ENCODE measurements around the gene ENOSF1. TPM values are rescaled to one million over a fixed set of nuclear protein-coding genes. Genes with fewer than 3 reads are reported as not detected.
A peak's percentile ranks its signal among the peaks of the same experiment; 100 is the strongest.

The ENOSF1 gene
- total and polyA plus RNA-seq, 7 experiments from 2014 or later, result 12.2 to 137 (median 86.5) TPM

- Mint-ChIP-seq H3K9me3 (peaks cover 0 to 14% (median 5%) of the 10 kb centered on the region in 11 donors), H3K4me3 (peak overlapping the region; percentile 81 to 96 (median 83)), H3K36me3 (peaks cover 3 to 43% (median 4%) of the 10 kb centered on the region in 5 donors), H3K27me3 (peaks cover 0 to 43% (median 35%) of the 10 kb centered on the region in 5 donors), H3K27ac (peak overlapping the region in 1 of 9 donors; percentile 94), H3K4me1 (peaks cover 0 to 50% (median 10%) of the 10 kb centered on the region in 7 donors)
- Histone ChIP-seq H3K9me3 (ENCODE audit: control insufficient read depth in 2 of 3, low read length in 3 of 3) (no peaks in the 10 kb centered on the region), H3K27ac (ENCODE audit: low read depth, low read length) (no peak overlapping the region), H3K36me3 (ENCODE audit: control insufficient read depth in 2 of 3, insufficient read depth in 3 of 3, low read length in 3 of 3) (no peaks in the 10 kb centered on the region), H3K4me1 (ENCODE audit: control insufficient read depth in 2 of 2, insufficient read depth in 2 of 2, low read length in 2 of 2) (peaks cover 0 to 5% of the 10 kb centered on the region in 2 donors), H3K27me3 (ENCODE audit: control insufficient read depth in 2 of 2, insufficient read depth in 2 of 2, low read length in 2 of 2) (peaks cover 0 to 5% of the 10 kb centered on the region in 2 donors), H3K4me3 (ENCODE audit: low read length) (peak overlapping the region; percentile 79)
- POLR2A ChIA-PET, result interaction anchor here (0.6 kb wide), 1 partner anchor 160 kb away, joined by 3 read pairs; no protein-coding TSS in a partner anchor
- CTCF ChIA-PET, result no interaction called here
- ATAC-seq (peak; percentile 68), DNase-seq (peak in 3 of 9 donors; percentile 20 to 78 (median 31))
- intact Hi-C loops (cut with micrococcal nuclease), result loop anchor here in 1 of 2 donors (1.0 to 2.0 kb wide), 7 partner anchors 8 to 391 kb away; partner anchors contain the start of genes CLUL1 and YES1
These were observed 54.2 kb downstream of the ENOSF1 start for GRCh38 chr18:658001-658946.

- Histone ChIP-seq H3K36me3 (ENCODE audit: control insufficient read depth in 2 of 3, insufficient read depth in 3 of 3, low read length in 3 of 3) (no peaks in the 10 kb centered on the region), H3K27ac (ENCODE audit: low read depth, low read length) (no peak within 1 kb of the TSS), H3K27me3 (ENCODE audit: control insufficient read depth in 2 of 2, insufficient read depth in 2 of 2, low read length in 2 of 2) (peaks cover 0 to 5% of the 10 kb centered on the region in 2 donors), H3K9me3 (ENCODE audit: control insufficient read depth in 2 of 3, low read length in 3 of 3) (no peaks in the 10 kb centered on the region), H3K4me1 (ENCODE audit: control insufficient read depth in 2 of 2, insufficient read depth in 2 of 2, low read length in 2 of 2) (peaks cover 0 to 5% of the 10 kb centered on the region in 2 donors), H3K4me3 (ENCODE audit: low read length) (peak within 1 kb of the TSS; percentile 79)
- peaks cover 0 to 43% (median 35%) of the 10 kb centered on the region in 5 donors for H3K27me3 Mint-ChIP-seq
- peak within 1 kb of the TSS; percentile 81 to 96 (median 83) for H3K4me3 Mint-ChIP-seq
- H3K27ac Mint-ChIP-seq, result peak within 1 kb of the TSS in 2 of 9 donors; percentile 38 to 94
- intact Hi-C loops (cut with micrococcal nuclease), result loop anchor here in 1 of 2 donors (2.0 kb wide), 1 partner anchor 499 kb away; the partner anchor contains the start of gene USP14
- peak; percentile 67 for ATAC-seq
- ChIA-PET CTCF (no interaction called here), POLR2A (no interaction called here)
- peak in 7 of 9 donors; percentile 18 to 71 (median 25) for DNase-seq
- peaks cover 0 to 50% (median 10%) of the 10 kb centered on the region in 7 donors for H3K4me1 Mint-ChIP-seq
- H3K9me3 Mint-ChIP-seq, result peaks cover 0 to 14% (median 5%) of the 10 kb centered on the region in 11 donors
- peaks cover 3 to 41% (median 4%) of the 10 kb centered on the region in 5 donors for H3K36me3 Mint-ChIP-seq
These were observed 55.0 kb downstream of the ENOSF1 start, which contains the start of gene TYMS for GRCh38 chr18:657311-658000. TYMS (plus strand) TSS chr18:657653; CDS start chr18:657743, 90 bp downstream.

DNA sequence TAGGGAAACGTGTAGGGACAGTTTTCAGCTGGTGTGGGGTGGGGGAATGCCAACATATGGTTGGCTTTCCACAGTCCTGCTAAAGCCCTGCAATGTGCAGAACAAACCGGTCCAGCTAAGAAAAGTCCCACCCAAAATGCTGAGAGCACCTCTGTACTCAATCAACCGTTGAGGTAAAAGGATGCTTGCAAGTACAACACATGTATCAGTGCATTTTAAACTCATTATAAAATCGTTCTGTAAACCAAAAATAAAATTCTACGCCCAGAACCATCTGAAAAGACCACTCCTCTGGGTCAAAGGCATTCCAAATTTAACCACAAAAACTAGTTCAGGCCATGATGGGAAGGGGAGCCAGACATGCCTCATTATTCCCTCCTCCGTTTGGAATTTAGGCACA lies 57.0 kb downstream of the ENOSF1 start:
- ATAC-seq, result no peak

GRCh38 chr18:654601-655000 lies 57.8 kb downstream of the ENOSF1 start:
- Mint-ChIP-seq H3K27ac (no peak overlapping the region), H3K9me3 (peaks cover 0 to 5% (median 0%) of the 10 kb centered on the region in 11 donors), H3K27me3 (peaks cover 0 to 41% (median 38%) of the 10 kb centered on the region in 5 donors), H3K4me3 (no peak overlapping the region), H3K4me1 (peaks cover 6 to 40% (median 16%) of the 10 kb centered on the region in 7 donors), H3K36me3 (peaks cover 0 to 20% (median 4%) of the 10 kb centered on the region in 5 donors)
- H3K27me3 ChIP-seq (ENCODE audit: control insufficient read depth in 2 of 2, insufficient read depth in 2 of 2, low read length in 2 of 2), result peaks cover 0 to 5% of the 10 kb centered on the region in 2 donors
- H3K27ac ChIP-seq (ENCODE audit: low read depth, low read length), result no peak overlapping the region
- H3K36me3 ChIP-seq (ENCODE audit: control insufficient read depth in 2 of 3, insufficient read depth in 3 of 3, low read length in 3 of 3), result no peaks in the 10 kb centered on the region
- H3K4me1 ChIP-seq (ENCODE audit: control insufficient read depth in 2 of 2, insufficient read depth in 2 of 2, low read length in 2 of 2), result peaks cover 0 to 5% of the 10 kb centered on the region in 2 donors
- no peak for ATAC-seq
- ChIA-PET CTCF (no interaction called here), POLR2A (no interaction called here)
- no peaks in the 10 kb centered on the region for H3K9me3 ChIP-seq (ENCODE audit: control insufficient read depth in 2 of 3, low read length in 3 of 3)
- intact Hi-C loops (cut with micrococcal nuclease), result no loop called here
- no peak overlapping the region for H3K4me3 ChIP-seq (ENCODE audit: low read length)
- no peak for DNase-seq

More for the DNA sequence above, 57.0 kb downstream of the ENOSF1 start:
- H3K36me3 ChIP-seq (ENCODE audit: control insufficient read depth in 2 of 3, insufficient read depth in 3 of 3, low read length in 3 of 3), result no peaks in the 10 kb centered on the region
- H3K4me1 ChIP-seq (ENCODE audit: control insufficient read depth in 2 of 2, insufficient read depth in 2 of 2, low read length in 2 of 2), result peaks cover 0 to 5% of the 10 kb centered on the region in 2 donors
- intact Hi-C loops (cut with micrococcal nuclease), result no loop called here
- ChIA-PET CTCF (no interaction called here), POLR2A (no interaction called here)
- no peak overlapping the region for H3K4me3 ChIP-seq (ENCODE audit: low read length)
- H3K9me3 Mint-ChIP-seq, result peaks cover 0 to 5% (median 0%) of the 10 kb centered on the region in 11 donors
- peaks cover 0 to 48% (median 39%) of the 10 kb centered on the region in 5 donors for H3K27me3 Mint-ChIP-seq
- H3K36me3 Mint-ChIP-seq, result peaks cover 0 to 25% (median 4%) of the 10 kb centered on the region in 5 donors
- H3K27ac Mint-ChIP-seq, result peak overlapping the region in 1 of 9 donors; percentile 8
- H3K9me3 ChIP-seq (ENCODE audit: control insufficient read depth in 2 of 3, low read length in 3 of 3), result no peaks in the 10 kb centered on the region
- no peak for DNase-seq
- H3K4me3 Mint-ChIP-seq, result peak overlapping the region in 4 of 10 donors; percentile 4 to 49 (median 20)
- H3K27ac ChIP-seq (ENCODE audit: low read depth, low read length), result no peak overlapping the region
- peaks cover 0 to 5% of the 10 kb centered on the region in 2 donors for H3K27me3 ChIP-seq (ENCODE audit: control insufficient read depth in 2 of 2, insufficient read depth in 2 of 2, low read length in 2 of 2)
- H3K4me1 Mint-ChIP-seq, result peaks cover 4 to 44% (median 13%) of the 10 kb centered on the region in 7 donors

- peaks cover 0 to 5% (median 0%) of the 10 kb centered on the region in 11 donors for H3K9me3 Mint-ChIP-seq
- peaks cover 0 to 10% (median 4%) of the 10 kb centered on the region in 5 donors for H3K36me3 Mint-ChIP-seq
- no peak overlapping the region for H3K4me3 ChIP-seq (ENCODE audit: low read length)
- H3K27me3 ChIP-seq (ENCODE audit: control insufficient read depth in 2 of 2, insufficient read depth in 2 of 2, low read length in 2 of 2), result peaks cover 0 to under 1% of the 10 kb centered on the region in 2 donors
- no peak overlapping the region for H3K27ac ChIP-seq (ENCODE audit: low read depth, low read length)
- no peaks in the 10 kb centered on the region for H3K4me1 ChIP-seq (ENCODE audit: control insufficient read depth in 2 of 2, insufficient read depth in 2 of 2, low read length in 2 of 2)
- peaks cover 0 to 34% (median 30%) of the 10 kb centered on the region in 5 donors for H3K27me3 Mint-ChIP-seq
- H3K36me3 ChIP-seq (ENCODE audit: control insufficient read depth in 2 of 3, insufficient read depth in 3 of 3, low read length in 3 of 3), result no peaks in the 10 kb centered on the region
- ChIA-PET CTCF (no interaction called here), POLR2A (no interaction called here)
- H3K4me3 Mint-ChIP-seq, result no peak overlapping the region
- no peak overlapping the region for H3K27ac Mint-ChIP-seq
- ATAC-seq, result no peak
- H3K4me1 Mint-ChIP-seq, result peaks cover 6 to 30% (median 8%) of the 10 kb centered on the region in 7 donors
- intact Hi-C loops (cut with micrococcal nuclease), result no loop called here
- no peaks in the 10 kb centered on the region for H3K9me3 ChIP-seq (ENCODE audit: control insufficient read depth in 2 of 3, low read length in 3 of 3)
- DNase-seq, result no peak
These were observed 58.9 kb downstream of the ENOSF1 start for GRCh38 chr18:653512-653911.

DNA sequence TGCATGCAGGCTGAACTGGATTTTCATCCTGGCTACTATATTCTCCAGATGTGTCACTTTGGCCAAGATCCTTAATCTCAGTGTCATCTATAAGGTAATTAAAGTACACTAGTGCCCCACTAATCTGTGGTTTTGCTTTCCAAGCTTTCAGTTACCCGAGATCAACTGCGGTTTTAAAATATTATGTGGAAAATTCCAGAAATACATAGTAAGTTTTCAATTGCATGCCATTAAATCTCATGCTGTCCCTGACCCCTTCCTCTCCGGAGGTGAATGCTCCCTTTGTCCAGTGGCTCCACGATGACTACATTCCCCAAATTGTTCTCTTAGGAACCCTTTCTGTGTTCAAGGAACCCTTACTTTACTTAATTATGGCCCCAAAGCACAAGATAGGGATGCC lies 60.3 kb downstream of the ENOSF1 start:
- no peak overlapping the region for H3K27ac Mint-ChIP-seq
- Histone ChIP-seq H3K9me3 (ENCODE audit: control insufficient read depth in 2 of 3, low read length in 3 of 3) (no peaks in the 10 kb centered on the region), H3K27ac (ENCODE audit: low read depth, low read length) (no peak overlapping the region), H3K4me1 (ENCODE audit: control insufficient read depth in 2 of 2, insufficient read depth in 2 of 2, low read length in 2 of 2) (no peaks in the 10 kb centered on the region), H3K4me3 (ENCODE audit: low read length) (no peak overlapping the region), H3K36me3 (ENCODE audit: control insufficient read depth in 2 of 3, insufficient read depth in 3 of 3, low read length in 3 of 3) (no peaks in the 10 kb centered on the region), H3K27me3 (ENCODE audit: control insufficient read depth in 2 of 2, insufficient read depth in 2 of 2, low read length in 2 of 2) (no peaks in the 10 kb centered on the region)
- peaks cover 0 to 5% (median 0%) of the 10 kb centered on the region in 11 donors for H3K9me3 Mint-ChIP-seq
- ATAC-seq (no peak), DNase-seq (no peak)
- H3K4me3 Mint-ChIP-seq, result no peak overlapping the region
- peaks cover 5 to 29% (median 8%) of the 10 kb centered on the region in 7 donors for H3K4me1 Mint-ChIP-seq
- ChIA-PET CTCF (no interaction called here), POLR2A (no interaction called here)
- H3K36me3 Mint-ChIP-seq, result peaks cover 0 to 10% (median 4%) of the 10 kb centered on the region in 5 donors
- peaks cover 0 to 34% (median 30%) of the 10 kb centered on the region in 5 donors for H3K27me3 Mint-ChIP-seq
- intact Hi-C loops (cut with micrococcal nuclease), result no loop called here
